Measurements from ENCODE around the gene ABHD8.

The ABHD8 gene, protein sequence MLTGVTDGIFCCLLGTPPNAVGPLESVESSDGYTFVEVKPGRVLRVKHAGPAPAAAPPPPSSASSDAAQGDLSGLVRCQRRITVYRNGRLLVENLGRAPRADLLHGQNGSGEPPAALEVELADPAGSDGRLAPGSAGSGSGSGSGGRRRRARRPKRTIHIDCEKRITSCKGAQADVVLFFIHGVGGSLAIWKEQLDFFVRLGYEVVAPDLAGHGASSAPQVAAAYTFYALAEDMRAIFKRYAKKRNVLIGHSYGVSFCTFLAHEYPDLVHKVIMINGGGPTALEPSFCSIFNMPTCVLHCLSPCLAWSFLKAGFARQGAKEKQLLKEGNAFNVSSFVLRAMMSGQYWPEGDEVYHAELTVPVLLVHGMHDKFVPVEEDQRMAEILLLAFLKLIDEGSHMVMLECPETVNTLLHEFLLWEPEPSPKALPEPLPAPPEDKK

DNA sequence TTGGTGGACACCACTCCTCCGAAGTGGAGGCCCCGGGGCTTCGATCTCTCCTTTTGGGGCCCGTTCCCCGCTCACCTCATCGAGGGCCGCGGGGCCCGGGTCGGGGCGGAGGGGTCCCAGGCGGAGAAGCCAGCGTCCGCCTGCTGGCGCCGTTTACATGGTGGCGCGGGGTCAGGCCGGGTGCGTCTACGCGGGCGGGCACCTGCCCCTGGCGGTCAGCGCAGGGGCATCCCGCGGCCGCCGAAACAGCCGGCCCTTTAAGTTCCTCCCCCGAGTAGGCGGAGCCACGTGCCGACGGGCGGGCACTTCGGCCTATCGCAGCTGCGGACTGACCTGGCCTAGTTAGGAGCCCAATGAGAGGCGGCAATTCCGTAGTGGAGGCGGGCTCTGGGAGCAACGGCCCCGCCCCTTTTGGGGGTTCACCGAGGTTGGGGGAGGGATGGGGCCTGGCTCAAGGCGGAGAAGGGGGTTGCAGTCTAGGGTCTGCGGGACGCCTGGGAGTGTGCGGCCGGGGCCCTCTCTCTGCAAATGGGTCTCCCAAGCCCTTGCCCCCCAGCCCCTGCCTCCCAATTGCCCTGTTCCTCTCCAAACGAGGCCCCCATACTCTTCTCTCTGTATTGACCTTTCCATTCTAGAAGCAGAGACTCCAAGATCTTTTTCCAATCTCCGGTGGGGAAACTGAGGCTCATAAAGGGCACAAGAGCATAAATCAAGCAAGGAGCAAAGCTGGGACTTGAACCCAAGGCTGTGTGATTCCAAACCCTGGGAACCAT lies at the start of gene ABHD8:
Gene ABHD8 (minus strand): TSS at position 259 of the 773 bp plus-strand sequence. CDS start 1,809 bp downstream, outside the sequence.
- DNase-seq, result peak; percentile 83 to 88 (median 84)

DNA sequence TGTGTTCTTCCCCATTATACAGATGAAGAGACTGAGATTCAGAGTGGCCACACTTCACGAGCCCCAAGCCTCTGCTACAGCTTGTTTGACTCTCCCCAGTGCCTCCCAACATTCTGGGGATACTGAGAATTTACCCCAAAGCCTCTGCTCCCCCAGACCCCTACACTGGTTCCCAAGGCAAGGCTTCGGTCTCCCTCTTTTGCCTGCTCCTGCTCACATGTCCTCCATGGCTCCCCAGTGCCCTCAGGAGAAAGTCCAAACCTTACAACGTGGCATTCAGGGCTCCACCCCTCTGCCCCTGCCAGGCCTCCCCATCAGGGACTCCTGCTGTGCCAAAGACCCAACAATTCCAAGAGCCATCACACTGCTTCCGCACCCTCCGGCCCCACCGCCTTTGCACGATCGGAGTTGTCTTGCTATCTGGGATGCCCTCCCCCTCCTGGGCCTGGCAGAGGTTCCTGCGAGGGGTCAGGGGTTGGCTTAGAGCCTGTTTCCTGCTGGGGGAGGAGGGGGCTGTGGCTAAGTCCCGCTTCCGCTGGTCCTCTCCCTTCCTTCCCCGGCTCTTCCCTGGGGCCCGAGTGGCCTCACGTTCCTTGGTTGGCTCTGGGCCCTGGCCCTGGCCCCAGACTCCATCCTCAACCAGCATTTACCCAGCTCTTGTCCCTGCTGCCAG lies 49.5 kb upstream of the ABHD8 start:
- DNase-seq, result no peak

DNA sequence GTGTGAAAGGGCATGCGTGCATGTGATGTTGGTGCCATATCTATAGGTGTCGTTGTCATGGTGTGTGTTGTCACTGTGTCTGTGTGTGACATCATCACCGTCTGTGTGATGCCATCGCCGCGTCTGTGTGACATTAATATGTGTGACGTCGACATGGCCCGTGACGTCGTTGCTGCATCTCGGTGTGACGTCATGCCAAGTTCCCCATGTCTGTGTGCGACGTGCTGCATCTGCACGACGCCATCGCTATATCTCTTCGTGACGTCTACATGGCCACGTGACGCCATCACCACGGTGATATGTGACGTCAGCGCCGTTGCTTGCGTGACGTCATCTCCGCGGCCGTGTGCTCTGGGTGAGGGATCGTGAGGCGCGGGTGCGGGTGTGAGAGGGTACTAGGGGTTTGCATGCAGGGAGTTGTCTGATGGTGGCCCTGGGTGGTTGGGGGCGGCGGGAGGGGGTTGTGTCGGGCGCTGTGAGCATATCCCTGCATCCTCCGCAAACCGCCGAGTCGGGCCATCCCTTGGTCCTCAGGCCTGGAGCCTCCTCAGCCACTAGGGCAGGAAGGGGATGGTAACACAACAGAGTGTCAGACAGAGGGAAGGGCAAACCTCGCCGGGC lies 48.7 kb upstream of the ABHD8 start:
- no peak for DNase-seq

DNA sequence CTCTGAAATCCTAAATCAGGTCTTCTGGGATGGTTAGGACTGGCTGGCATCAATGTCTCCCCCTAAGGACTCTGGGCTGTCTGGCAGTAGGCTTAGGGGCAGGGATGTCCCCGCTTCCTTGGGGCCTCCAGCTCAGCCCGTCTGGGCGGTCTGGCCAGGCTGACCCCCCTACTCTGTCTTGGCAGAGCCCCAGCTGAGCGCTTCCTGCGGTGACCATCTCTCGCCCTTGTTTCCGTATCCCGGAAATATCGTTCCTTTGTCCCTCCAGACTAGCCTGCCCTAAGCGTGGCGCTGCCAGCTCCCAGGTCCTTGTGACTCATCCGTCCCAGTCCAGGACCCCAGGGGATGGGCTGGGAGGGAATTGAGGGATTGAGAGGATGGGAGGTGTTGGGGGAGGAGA lies 45.5 kb upstream of the ABHD8 start:
- DNase-seq, result no peak

DNA sequence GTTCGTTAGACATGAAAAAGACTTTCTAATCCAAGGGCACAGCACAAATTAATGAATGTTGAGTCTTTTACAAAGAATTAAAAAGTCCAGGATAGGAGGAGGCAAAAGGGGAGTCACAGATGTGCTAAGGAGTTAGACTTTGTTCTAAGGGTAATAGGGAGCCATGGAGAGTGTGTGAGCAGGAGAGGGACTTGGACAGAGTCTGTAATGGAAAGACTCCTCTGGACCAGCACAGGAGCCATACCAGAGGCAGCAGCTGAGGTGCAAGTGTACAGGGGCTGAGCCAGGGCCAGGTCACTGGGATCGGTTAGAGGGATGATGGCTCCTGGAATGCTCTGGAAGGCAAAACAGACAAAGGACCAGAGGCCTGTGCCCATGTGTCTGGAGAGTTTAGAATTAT lies 44.7 kb upstream of the ABHD8 start:
- DNase-seq, result no peak

DNA sequence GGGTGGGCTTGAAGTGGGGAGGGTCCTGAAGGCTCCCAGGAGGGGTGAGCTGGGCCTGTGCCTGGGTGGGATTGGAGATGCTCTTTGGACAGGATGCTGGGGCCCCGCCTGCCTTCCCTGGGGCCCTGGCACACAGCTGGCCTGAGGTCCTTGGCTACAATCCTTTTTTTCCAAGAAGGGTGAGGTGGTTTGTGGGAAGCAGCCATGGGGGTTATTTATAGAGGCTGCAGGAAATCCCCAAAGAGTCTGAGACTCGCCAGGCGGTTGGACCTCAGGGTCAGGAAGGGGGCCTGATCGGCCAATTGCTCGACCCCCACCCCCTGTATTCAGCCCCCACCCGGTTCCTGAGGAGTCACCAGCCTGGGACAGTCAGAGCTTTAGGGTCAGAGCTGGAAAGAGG lies 44.1 kb upstream of the ABHD8 start:
- no peak for DNase-seq

DNA sequence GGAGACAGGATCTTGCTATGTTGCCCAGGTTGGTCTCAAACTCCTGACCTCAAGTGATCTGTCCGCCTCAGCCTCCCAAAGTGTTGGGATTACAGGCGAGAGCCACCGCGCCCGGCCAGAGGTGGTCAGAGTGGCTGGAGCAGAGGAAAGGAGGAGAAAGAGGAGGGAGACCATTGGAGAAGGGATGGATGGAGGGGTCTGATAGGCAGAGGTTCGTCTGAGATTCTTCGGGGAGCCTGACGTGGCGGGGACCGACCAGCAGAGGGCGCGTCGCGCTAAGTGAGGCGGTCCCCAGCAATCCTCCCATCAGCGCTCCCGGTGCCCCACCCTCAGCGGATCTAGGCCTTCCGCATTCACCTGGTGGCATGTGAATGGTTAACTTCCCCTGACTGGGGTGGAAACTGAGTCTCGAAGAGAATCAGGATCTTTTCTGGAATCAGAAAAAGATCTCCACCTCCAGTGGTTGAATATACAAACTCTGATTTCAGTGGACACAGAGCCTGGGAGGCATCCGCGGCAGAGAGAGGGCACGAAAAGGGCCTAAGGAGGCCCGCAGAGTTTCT lies 43.0 kb upstream of the ABHD8 start:
- DNase-seq, result peak; percentile 58 to 74 (median 62)

DNA sequence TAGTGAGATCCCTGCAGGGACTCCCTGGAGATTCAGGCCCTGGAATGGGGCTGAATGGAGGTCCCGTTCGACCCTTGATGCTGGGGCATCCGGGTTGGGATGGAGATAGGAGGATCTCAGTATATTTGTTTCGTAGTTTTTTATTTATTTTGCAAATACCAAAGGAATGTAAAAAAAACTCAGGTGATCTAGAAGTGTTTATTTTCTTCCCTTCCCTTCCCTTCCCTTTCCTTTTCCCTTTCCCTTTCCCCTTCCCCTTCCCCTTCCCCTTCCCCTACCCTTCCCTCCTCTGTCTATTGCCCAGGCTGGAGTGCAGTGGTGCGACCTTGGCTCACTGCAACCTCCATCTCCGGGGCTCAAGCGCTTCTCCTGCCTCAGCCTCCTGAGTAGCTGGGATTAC lies 38.6 kb upstream of the ABHD8 start:
- DNase-seq, result no peak

DNA sequence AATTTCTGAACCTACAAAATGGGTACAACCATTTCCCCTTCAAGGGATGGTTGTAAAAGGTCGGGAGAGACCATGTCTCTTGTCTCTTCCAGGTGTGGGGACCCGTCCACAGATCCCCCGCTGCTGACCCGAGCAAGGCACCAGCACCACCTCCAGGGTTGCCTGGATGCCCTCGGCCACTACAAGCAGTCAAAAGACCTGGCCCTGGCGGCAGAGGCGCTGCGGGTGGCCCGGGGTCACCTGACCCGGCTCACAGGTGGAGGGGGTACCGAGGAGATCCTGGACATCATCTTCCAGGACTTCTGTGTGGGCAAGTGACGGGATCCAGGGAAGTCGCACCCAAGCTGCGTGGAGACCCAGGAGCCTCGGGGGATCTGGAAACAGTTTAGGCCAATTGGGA lies 38.2 kb upstream of the ABHD8 start:
- DNase-seq, result no peak

DNA sequence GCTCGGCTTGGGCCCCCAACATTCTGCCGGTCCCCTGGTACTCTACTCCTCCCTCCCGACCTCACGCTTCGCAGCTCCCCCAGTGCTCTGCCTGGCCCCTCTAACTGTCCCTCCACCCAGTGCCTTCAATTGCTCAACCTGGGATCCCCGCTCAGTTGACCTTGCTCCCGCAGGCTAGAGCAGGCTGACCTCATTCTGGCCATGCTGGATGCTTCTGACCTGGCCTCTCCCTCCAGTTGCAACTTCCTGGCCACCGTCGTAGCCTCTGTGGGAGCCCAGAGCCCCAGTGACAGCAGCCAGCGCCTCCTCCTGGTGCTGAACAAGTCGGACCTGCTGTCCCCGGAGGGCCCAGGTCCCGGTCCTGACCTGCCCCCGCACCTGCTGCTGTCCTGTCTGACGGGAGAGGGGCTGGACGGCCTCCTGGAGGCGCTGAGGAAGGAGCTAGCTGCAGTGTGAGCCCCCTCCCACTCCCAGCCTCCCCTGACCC lies 37.7 kb upstream of the ABHD8 start:
- no peak for DNase-seq

DNA sequence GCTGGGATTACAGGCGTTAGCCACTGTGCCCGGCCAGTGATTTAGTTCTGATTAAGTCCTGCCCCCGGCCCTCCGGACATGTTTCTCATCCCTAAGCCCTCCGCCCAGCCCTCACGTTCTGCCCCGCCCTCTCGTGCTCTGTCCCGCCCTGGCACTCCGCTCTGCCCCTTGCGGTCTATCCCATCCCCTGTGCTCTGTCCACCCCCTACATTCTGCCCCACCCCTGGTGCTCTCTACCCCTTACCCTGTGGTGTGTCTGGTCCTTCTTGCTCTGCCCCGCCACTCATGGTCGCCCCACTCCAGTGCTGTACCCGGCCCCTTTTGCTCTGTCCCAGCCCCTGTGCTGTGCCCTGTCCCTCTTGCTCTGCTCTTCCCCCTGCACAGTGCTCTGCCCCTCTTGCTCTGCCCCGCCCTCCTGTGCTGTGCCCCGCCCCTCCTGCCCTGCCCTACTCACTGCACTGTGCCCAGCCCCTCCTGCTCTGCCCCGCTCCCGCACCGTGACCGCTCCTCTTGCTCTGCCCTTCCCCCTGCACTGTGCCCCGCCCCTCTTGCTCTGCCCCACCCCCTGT lies 37.2 kb upstream of the ABHD8 start:
- no peak for DNase-seq

DNA sequence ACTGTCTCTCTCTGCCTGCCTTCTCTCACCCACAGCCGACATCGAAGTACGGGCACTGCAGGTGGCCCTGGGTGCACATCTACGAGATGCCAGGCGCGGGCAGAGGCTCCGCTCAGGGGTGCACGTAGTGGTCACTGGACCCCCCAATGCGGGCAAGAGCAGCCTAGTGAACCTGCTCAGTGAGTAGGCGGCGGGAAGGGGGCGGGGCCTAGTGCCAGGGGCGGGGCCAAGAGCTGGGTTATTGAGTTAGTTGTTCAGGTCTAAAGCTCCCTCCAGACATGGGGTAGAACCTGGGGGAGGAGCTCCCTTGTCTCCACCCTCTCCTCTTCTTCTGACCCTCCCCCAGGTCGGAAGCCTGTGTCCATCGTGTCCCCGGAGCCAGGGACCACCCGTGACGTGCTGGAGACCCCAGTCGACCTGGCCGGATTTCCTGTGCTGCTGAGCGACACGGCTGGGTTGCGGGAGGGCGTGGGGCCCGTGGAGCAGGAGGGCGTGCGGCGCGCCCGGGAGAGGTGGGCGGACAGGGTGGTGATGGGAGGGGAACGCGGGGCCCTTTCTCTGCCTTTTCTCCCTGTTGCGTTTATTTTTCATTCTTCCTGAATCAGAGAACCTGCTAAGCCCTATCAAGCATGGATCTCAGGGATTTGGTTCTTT lies 36.0 kb upstream of the ABHD8 start:
- peak in 1 of 4 experiments; percentile 22 for DNase-seq

DNA sequence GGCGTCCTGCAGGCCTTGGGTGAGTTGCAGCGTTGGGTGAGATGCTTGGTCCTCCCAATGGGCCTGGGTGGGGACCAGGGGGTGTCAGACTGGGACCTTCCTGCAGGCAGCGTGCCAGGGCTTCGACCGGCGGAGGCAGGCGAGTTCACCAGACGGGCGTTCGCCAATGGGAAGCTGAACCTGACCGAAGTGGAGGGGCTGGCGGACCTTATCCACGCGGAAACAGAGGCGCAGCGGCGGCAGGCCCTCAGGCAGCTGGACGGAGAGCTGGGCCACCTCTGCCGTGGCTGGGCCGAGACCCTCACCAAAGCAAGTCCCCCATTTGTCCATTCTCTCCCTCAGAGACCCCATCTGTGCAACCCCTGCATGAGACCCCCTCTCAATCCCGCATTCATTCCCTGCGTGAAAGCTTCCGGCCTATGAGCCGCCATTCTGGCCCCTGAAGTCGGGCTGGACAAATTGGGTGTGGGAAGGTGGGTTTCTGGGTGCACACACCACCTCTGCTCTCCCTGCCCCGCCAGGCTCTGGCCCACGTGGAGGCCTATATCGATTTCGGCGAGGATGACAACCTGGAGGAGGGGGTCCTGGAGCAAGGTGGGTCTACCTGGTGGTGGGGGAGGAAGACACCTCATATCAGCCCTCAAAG lies 35.3 kb upstream of the ABHD8 start:
- no peak for DNase-seq

DNA sequence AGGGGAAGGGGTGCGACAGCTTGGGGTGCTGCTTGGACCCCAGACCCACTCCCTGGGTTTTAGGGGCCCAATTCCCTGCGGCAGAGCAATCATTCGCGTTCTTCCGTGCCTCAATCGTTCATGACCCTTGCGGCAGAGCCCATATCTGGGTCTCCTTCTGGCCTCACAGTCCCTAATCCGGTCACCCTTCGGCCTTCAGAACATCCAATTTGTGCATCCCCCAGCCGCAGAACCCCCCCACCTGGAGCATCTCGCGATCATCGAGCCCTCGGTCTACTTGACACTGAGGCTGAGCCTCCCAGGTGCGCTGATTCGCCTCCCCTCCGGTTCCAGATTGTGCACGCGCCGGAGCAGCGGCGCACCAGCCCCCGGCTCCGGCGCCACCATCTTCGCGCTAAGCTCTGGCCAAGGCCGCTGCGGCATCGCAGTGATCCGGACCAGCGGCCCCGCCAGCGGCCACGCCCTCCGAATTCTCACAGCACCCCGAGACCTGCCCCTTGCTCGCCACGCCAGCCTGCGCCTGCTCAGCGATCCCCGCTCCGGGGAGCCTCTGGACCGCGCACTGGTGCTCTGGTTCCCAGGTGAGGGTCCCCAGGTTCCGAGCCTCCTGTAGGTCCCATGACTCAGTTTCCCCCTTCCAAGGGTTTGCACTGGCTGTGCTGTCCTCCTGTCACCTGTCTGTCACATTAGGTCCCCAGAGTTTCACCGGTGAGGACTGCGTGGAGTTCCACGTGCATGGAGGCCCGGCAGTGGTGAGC lies 34.6 kb upstream of the ABHD8 start:
- no peak for DNase-seq

DNA sequence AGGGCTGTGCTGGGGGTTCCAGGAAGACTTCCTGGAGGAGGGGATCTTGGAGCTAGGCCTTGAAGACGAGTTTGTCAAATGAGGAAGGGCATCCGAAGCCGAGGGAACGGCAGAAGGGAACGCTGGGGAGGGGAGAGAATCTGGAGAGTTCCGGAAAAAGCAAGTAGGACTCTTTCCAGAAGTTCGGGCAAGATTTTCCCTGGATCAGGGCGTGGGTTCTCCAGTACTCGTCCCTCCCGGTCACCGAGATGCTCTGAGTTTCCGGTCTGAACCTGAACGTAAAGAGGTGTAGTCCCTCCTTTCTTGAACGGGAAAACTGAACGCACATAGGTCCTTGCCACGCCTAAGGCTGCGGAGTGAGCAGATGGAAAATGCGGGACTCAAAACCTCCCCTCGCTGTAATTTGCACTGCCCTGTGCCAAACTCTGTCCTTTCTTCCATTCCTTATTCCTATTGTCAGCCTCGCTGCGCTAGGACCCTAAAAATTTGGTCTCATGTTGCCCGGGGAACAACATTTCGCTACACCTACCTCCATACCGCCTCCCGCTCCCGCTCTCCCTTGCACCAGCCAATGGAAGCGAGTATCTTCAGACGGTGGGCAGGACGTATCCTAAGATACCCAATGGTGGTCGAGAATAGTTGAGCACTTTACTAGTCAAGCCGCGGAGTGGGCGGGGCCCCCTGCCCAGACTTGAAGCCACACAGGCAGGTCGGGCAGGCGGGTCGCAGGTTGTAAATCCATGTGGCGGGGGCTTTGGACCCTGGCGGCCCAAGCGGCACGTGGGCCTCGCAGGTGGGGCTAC lies 33.8 kb upstream of the ABHD8 start, which contains the start of gene GTPBP3:
Gene GTPBP3 (plus strand): TSS at position 682 of the 803 bp plus-strand sequence. CDS start 59 bp downstream, at position 741.
- DNase-seq, result peak; percentile 87 to 94 (median 92)

DNA sequence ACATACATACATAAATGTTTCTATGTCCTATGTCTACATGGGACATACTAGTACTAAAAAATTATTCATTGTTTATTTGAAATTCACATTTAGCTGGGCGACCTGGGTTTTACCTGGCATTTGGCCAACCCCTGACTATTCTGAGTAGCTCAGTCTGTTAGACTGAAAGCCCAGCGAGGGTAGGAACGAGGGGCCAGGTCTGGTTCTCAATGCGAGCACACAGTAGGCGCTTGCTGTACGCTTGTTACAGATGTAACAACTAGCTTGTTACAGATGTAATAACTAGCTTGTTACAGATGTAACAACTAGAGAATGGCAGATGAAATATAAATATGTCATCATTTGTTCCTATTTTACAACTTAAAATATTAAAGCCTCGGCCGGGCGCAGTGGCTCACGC lies 32.4 kb upstream of the ABHD8 start:
- DNase-seq, result no peak

DNA sequence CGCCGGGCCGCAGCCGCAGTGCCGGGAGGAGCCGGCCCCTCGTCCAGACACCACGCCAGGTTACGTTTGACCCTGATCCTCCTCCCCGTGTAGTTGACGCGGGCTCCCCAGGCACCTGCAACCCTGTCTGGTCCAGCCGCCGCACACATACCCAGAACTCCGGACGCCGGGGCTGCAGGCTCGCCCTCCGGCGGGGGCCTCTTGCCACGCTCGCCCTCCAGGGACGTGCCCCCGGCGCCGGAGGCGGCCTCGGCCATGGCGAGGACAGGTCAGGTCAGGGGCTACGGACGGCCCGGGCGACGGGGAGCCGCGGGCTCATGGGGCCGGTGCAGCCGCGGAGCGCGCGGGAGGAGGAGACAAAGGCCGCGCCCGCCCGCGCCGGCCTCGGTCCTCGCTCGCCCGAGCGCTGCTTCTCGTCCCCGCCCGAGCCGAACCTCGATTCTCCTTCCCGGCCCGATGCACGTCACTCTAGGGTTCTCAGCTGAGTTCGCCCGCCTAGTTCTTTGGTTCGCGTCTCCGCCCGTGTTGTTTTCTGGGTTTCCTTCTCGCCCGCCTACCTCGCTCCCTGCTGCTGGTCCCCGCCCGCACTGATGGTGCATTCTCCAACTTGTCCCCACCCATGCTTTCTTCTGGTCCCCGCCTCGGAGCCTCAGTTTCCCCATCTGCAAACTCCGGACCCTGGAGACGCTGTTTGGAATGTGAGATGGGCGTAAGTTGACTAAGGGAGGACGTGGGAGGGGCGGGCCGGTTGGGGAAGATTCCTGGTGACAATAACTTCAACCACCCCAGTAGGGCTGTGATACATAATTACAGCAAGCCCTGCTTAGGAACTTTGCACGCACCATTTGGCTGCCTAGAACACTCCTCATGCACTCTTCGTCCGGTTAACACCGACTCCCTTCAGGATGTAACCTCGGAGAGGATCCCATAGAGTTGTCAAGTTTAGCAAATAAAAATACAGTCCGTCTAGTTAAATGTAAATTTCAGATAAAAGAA lies 31.5 kb upstream of the ABHD8 start, which contains the start of gene ANO8:
Gene ANO8 (minus strand): TSS at position 442 of the 996 bp plus-strand sequence. CDS start 185 bp downstream, at position 257.
- DNase-seq, result peak; percentile 84 to 95 (median 89)

Measured in activated CD4-positive, CD25-positive, alpha-beta regulatory T cell (primary cell).